GM06990 (cell line): ENCODE measurements around the gene MYO7B.

Experiments
- DNase-seq: peaks from one replicate; pipeline ENCODE4 v3.0.0-alpha.2; 2011; ENCODE audit not compliant: insufficient read length; ENCODE audit errors: extremely low read depth
- H3K27me3 ChIP-seq: replicated peaks from 2 replicates; pipeline ENCODE4 v1.6.0; 2011; ENCODE audit warnings: low read length; ENCODE audit not compliant: control insufficient read depth, insufficient read depth
- H3K36me3 ChIP-seq: 2 replicates; pipeline ENCODE4 v1.5.1; 2011; ENCODE audit warnings: low read length; ENCODE audit not compliant: control insufficient read depth, insufficient read depth
- H3K4me3 ChIP-seq: replicated peaks from 2 replicates; pipeline ENCODE4 v1.5.1; 2011; ENCODE audit warnings: low read depth, mild to moderate bottlenecking, control low read depth, low read length
- CTCF ChIP-seq: IDR thresholded peaks from 2 replicates; pipeline ENCODE4 v1.5.1; 2011; ENCODE audit warnings: low read length, control low read depth, mild to moderate bottlenecking, inconsistent platforms; ENCODE audit not compliant: insufficient read depth, poor library complexity, severe bottlenecking

MYO7B gene

DNA sequence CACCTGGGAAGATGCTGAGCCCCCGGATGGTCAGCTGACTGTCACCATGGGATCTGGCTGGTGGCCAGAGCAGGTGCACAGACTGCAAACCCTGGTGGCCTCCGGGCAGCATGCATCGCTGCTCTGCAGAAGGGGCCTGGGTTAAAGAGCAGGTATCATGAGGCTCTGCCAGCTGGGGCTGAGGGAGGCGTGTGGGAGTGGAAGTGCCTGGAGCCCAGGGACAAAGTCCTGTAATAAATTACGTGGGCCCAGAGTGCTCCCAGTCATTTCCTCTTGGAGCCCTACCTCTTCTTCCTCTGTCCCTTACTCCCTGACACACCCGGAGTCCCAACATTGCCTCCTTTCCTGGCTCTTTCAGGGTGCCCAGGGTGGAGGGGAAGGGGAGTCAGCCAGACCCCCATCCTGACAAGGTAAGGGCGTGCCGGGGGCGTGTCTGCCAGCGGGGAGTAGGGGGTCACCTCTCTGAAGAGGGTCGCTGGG lies at the start of gene MYO7B:
Gene MYO7B (plus strand): TSS at position 262 of the 480 bp plus-strand sequence. CDS start 24,040 bp downstream, outside the sequence.
- DNase-seq = no peak
- Histone ChIP-seq H3K36me3 (no peaks in the 10 kb centered on the region), H3K27me3 (no peaks in the 10 kb centered on the region), H3K4me3 (no peak within 1 kb of the TSS)
- no peak for TF ChIP-seq CTCF

DNA sequence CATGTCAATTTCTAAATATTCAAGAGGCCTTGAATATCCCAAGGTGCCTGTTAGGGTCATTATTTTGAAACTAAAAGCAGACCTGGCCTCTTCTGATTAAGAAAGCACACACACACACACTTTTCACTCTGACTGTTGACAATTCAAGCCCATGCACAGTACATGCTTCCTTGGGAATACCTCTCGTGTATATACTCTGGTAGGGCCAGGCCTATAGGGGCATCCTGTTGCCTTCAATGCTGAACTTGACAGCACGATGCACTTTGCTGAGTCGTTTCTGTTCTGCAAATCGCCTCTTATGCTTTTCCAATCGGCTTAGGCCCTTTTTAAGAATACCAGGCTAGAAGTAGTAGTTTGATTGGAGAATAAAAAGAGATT lies 49.8 kb upstream of the MYO7B start:
- TF ChIP-seq CTCF = no peak
- DNase-seq = no peak
- H3K27me3 ChIP-seq = no peaks in the 10 kb centered on the region
- H3K4me3 ChIP-seq = no peak overlapping the region
- peaks cover 27% of the 10 kb centered on the region for H3K36me3 ChIP-seq

DNA sequence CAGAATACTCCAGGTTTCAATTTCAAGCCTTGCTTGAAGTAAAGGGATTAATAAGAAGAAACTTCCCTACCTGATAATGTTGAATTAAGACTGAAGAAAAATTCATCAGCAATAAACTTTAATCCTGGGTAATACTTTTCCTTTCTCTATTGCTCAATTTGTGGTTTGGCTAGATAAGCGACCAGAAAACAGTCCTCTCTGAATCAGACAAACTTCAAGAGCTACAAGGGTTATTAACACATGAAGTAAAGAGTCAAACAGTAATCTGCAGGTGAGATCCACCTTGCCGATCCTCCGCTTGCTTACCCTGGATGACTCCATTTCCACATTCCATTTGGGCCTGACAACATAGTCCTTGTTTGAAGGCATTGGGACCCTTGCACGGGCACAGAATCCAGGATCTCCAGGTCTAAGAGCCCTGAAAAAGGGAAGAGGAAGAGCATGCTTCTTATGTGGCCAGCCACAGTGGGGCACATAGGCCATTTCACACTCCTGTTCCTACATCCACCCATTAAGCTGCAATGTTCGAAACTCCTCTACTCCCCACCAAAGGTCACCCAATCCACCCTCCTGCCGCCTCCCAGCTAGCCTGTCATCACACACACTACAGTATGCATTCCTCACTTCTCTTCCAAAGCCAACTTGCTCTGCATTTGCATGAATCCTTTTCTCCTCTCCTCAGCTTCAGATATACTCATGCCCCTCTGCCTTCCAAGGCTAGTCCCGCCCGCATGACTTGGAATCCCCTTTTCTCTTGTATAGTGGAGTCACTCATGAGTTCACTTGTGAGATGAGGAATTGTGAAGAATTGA lies 49.0 kb upstream of the MYO7B start:
- peaks cover 25% of the 10 kb centered on the region for H3K36me3 ChIP-seq
- no peak for DNase-seq
- H3K27me3 ChIP-seq = no peaks in the 10 kb centered on the region
- no peak overlapping the region for H3K4me3 ChIP-seq
- TF ChIP-seq CTCF = no peak

- TF ChIP-seq CTCF = no peak
- Histone ChIP-seq H3K4me3 (no peak overlapping the region), H3K27me3 (no peaks in the 10 kb centered on the region), H3K36me3 (peaks cover 22% of the 10 kb centered on the region)
- no peak for DNase-seq
Observed at GRCh38 chr2:127490283-127490682, 45.2 kb upstream of the MYO7B start.

- no peak overlapping the region for H3K4me3 ChIP-seq
- no peaks in the 10 kb centered on the region for H3K27me3 ChIP-seq
- peaks cover 9% of the 10 kb centered on the region for H3K36me3 ChIP-seq
- DNase-seq = no peak
- TF ChIP-seq CTCF = no peak
Observed at GRCh38 chr2:127498386-127498785, 37.1 kb upstream of the MYO7B start.
